Osteocyte (in vitro differentiated cells): ENCODE data around the gene LGALS3BP. TPM values are rescaled to one million over a fixed set of nuclear protein-coding genes. Genes with fewer than 3 reads are reported as not detected.

Source experiments
- DNase-seq: peaks from one replicate; pipeline ENCODE4 v3.0.0; 2021; ENCODE audit warnings: mixed read lengths; ENCODE audit not compliant: unreplicated experiment; ENCODE audit errors: extremely low spot score
- H3K27ac Mint-ChIP-seq: one replicate; pipeline ENCODE4 v1.8.0; 2021; ENCODE audit warnings: mild to moderate bottlenecking, mixed read lengths; ENCODE audit not compliant: unreplicated experiment
- H3K27me3 Mint-ChIP-seq: one replicate; pipeline ENCODE4 v1.8.0; 2021; ENCODE audit warnings: mixed read lengths; ENCODE audit not compliant: unreplicated experiment
- H3K36me3 Mint-ChIP-seq: one replicate; pipeline ENCODE4 v1.8.0; 2021; ENCODE audit warnings: mixed read lengths; ENCODE audit not compliant: unreplicated experiment
- H3K4me1 Mint-ChIP-seq: one replicate; pipeline ENCODE4 v1.8.0; 2021; ENCODE audit warnings: mixed read lengths; ENCODE audit not compliant: unreplicated experiment
- H3K4me3 Mint-ChIP-seq: one replicate; pipeline ENCODE4 v1.8.0; 2021; ENCODE audit warnings: mild to moderate bottlenecking, moderate library complexity, mixed read lengths; ENCODE audit not compliant: unreplicated experiment
- H3K9me3 Mint-ChIP-seq: one replicate; pipeline ENCODE4 v1.8.0; 2021; ENCODE audit warnings: mixed read lengths; ENCODE audit not compliant: unreplicated experiment
- CTCF ChIP-seq: fragments of 200-600 bp; sonication (generic); IDR thresholded peaks from 2 replicates; pipeline ENCODE4 v1.5.0; 2021; ENCODE audit warnings: antibody characterized with exemption, mild to moderate bottlenecking, moderate library complexity
- total RNA-seq: library from RNA; stranded (reverse); gene quantifications from 2 replicates; pipeline ENCODE4 v1.2.1, GENCODE V29; 2021

The LGALS3BP gene
- total RNA-seq, 1 donor from 2014 or later = 439 TPM

- peak; percentile 90 for DNase-seq
- TF ChIP-seq CTCF = no peak
- Mint-ChIP-seq H3K9me3 (no peaks in the 10 kb centered on the region), H3K27me3 (no peaks in the 10 kb centered on the region), H3K4me3 (peak overlapping the region; percentile 36), H3K4me1 (peaks cover 49% of the 10 kb centered on the region), H3K36me3 (no peaks in the 10 kb centered on the region), H3K27ac (peak overlapping the region; percentile 99)
Observed at GRCh38 chr17:78933025-78933958, 46.4 kb downstream of the LGALS3BP start.

GRCh38 chr17:78929908-78930775 lies 49.6 kb downstream of the LGALS3BP start:
- H3K27me3 Mint-ChIP-seq = no peaks in the 10 kb centered on the region
- H3K4me1 Mint-ChIP-seq = peaks cover 40% of the 10 kb centered on the region
- no peak overlapping the region for H3K4me3 Mint-ChIP-seq
- no peak for TF ChIP-seq CTCF
- H3K9me3 Mint-ChIP-seq = no peaks in the 10 kb centered on the region
- no peak overlapping the region for H3K27ac Mint-ChIP-seq
- H3K36me3 Mint-ChIP-seq = no peaks in the 10 kb centered on the region
- DNase-seq = no peak

- Mint-ChIP-seq H3K4me3 (peak overlapping the region; percentile 56), H3K27me3 (no peaks in the 10 kb centered on the region), H3K36me3 (no peaks in the 10 kb centered on the region), H3K4me1 (peaks cover 44% of the 10 kb centered on the region), H3K27ac (peak overlapping the region; percentile 81), H3K9me3 (no peaks in the 10 kb centered on the region)
- no peak for TF ChIP-seq CTCF
- no peak for DNase-seq
Observed at GRCh38 chr17:78925662-78926555, 53.8 kb downstream of the LGALS3BP start.

GRCh38 chr17:78925234-78925633 lies 54.5 kb downstream of the LGALS3BP start, which contains the start of gene TIMP2:
Gene TIMP2 (minus strand): TSS chr17:78925387. CDS start chr17:78925088, 299 bp downstream.
- H3K9me3 Mint-ChIP-seq = no peaks in the 10 kb centered on the region
- peaks cover 2% of the 10 kb centered on the region for H3K36me3 Mint-ChIP-seq
- peak within 1 kb of the TSS; percentile 81 for H3K27ac Mint-ChIP-seq
- peaks cover 50% of the 10 kb centered on the region for H3K4me1 Mint-ChIP-seq
- H3K27me3 Mint-ChIP-seq = no peaks in the 10 kb centered on the region
- peak within 1 kb of the TSS; percentile 85 for H3K4me3 Mint-ChIP-seq
- peak; percentile 49 for TF ChIP-seq CTCF
- peak; percentile 96 for DNase-seq
